ENCODE measurements around the gene NXF1.

- no peak for TF ChIP-seq NFRKB (IDR thresholded peaks at IDR 0.05)
- no peak for TF ChIP-seq PKNOX1 (IDR thresholded peaks at IDR 0.05)
These were observed 9.0 kb downstream of the NXF1 start for GRCh38 chr11:62796281-62796680.

Measured in HEK293T (cell line).